HUES6 (cell line): ENCODE data around the gene NTSR1.

ENCODE experiments used
- H3K27ac ChIP-seq: 2 replicates; pipeline ENCODE4 v1.7.0; 2013; ENCODE audit warnings: low read depth, mild to moderate bottlenecking, low read length, inconsistent platforms
- H3K27me3 ChIP-seq: 2 replicates; pipeline ENCODE4 v1.6.1; 2013; ENCODE audit warnings: low read length; ENCODE audit not compliant: control insufficient read depth, insufficient read depth
- H3K36me3 ChIP-seq: 2 replicates; pipeline ENCODE4 v1.6.1; 2013; ENCODE audit warnings: low read length; ENCODE audit not compliant: control insufficient read depth, insufficient read depth
- H3K4me1 ChIP-seq: 2 replicates; pipeline ENCODE4 v1.6.1; 2013; ENCODE audit warnings: low read length; ENCODE audit not compliant: control insufficient read depth, insufficient read depth
- H3K4me3 ChIP-seq: 2 replicates; pipeline ENCODE4 v1.5.1; 2013; ENCODE audit warnings: low read depth, low read length
- H3K9ac ChIP-seq: one replicate; pipeline ENCODE4 v1.6.1; 2013; ENCODE audit warnings: mild to moderate bottlenecking, low read length
- H3K9me3 ChIP-seq: 2 replicates; pipeline ENCODE4 v1.6.1; 2013; ENCODE audit warnings: low read depth, low read length; ENCODE audit not compliant: control insufficient read depth, insufficient read depth

The NTSR1 gene

GRCh38 chr20:62780696-62781095, 72.1 kb downstream of the NTSR1 start:
- Histone ChIP-seq H3K4me3 (no peak overlapping the region), H3K36me3 (no peaks in the 10 kb centered on the region), H3K27me3 (no peaks in the 10 kb centered on the region), H3K27ac (no peak overlapping the region), H3K4me1 (peaks cover 16% of the 10 kb centered on the region; the same call in 1 of the 2 replicates), H3K9me3 (no peaks in the 10 kb centered on the region), H3K9ac (no peak overlapping the region)

- Histone ChIP-seq H3K27ac (no peak overlapping the region), H3K4me3 (no peak overlapping the region), H3K4me1 (peaks cover 8% of the 10 kb centered on the region; the same call in 1 of the 2 replicates), H3K27me3 (no peaks in the 10 kb centered on the region), H3K36me3 (no peaks in the 10 kb centered on the region), H3K9me3 (no peaks in the 10 kb centered on the region), H3K9ac (no peak overlapping the region)
Measured at GRCh38 chr20:62782149-62782892, 73.7 kb downstream of the NTSR1 start.

- Histone ChIP-seq H3K4me1 (peaks cover 8% of the 10 kb centered on the region; the same call in 1 of the 2 replicates), H3K9me3 (no peaks in the 10 kb centered on the region), H3K4me3 (no peak overlapping the region), H3K36me3 (no peaks in the 10 kb centered on the region), H3K27ac (no peak overlapping the region), H3K27me3 (no peaks in the 10 kb centered on the region), H3K9ac (no peak overlapping the region)
Measured at GRCh38 chr20:62782893-62783278, 74.2 kb downstream of the NTSR1 start.

- no peaks in the 10 kb centered on the region for H3K36me3 ChIP-seq
- no peak overlapping the region for H3K9ac ChIP-seq
- H3K27me3 ChIP-seq, result no peaks in the 10 kb centered on the region; the same call in 1 of the 2 replicates
- no peaks in the 10 kb centered on the region for H3K9me3 ChIP-seq
- H3K4me3 ChIP-seq, result no peak overlapping the region
- no peak overlapping the region for H3K27ac ChIP-seq
- peaks cover 3% of the 10 kb centered on the region; the same call in 1 of the 2 replicates for H3K4me1 ChIP-seq
Measured at GRCh38 chr20:62784497-62784896, 75.9 kb downstream of the NTSR1 start.

GRCh38 chr20:62785393-62785792, 76.8 kb downstream of the NTSR1 start:
- Histone ChIP-seq H3K36me3 (no peaks in the 10 kb centered on the region), H3K9ac (no peak overlapping the region), H3K27me3 (peaks cover 4% of the 10 kb centered on the region; the same call in 1 of the 2 replicates), H3K4me3 (no peak overlapping the region), H3K4me1 (peaks cover 3% of the 10 kb centered on the region; the same call in 1 of the 2 replicates), H3K27ac (no peak overlapping the region), H3K9me3 (no peaks in the 10 kb centered on the region)

- H3K9ac ChIP-seq, result no peak overlapping the region
- H3K9me3 ChIP-seq, result no peaks in the 10 kb centered on the region
- no peak overlapping the region for H3K4me3 ChIP-seq
- peaks cover 3% of the 10 kb centered on the region; the same call in 1 of the 2 replicates for H3K4me1 ChIP-seq
- H3K27ac ChIP-seq, result no peak overlapping the region
- H3K27me3 ChIP-seq, result peaks cover 4% of the 10 kb centered on the region; the same call in 1 of the 2 replicates
- no peaks in the 10 kb centered on the region for H3K36me3 ChIP-seq
Measured at GRCh38 chr20:62786157-62786556, 77.5 kb downstream of the NTSR1 start.

- no peaks in the 10 kb centered on the region for H3K9me3 ChIP-seq
- H3K27ac ChIP-seq, result no peak overlapping the region
- peaks cover 3% of the 10 kb centered on the region; the same call in 1 of the 2 replicates for H3K4me1 ChIP-seq
- H3K4me3 ChIP-seq, result no peak overlapping the region
- no peak overlapping the region for H3K9ac ChIP-seq
- H3K36me3 ChIP-seq, result no peaks in the 10 kb centered on the region
- peaks cover 4% of the 10 kb centered on the region; the same call in 1 of the 2 replicates for H3K27me3 ChIP-seq
Measured at GRCh38 chr20:62787321-62787720, 78.7 kb downstream of the NTSR1 start.

- no peak overlapping the region for H3K9ac ChIP-seq
- H3K36me3 ChIP-seq, result no peaks in the 10 kb centered on the region
- no peaks in the 10 kb centered on the region for H3K9me3 ChIP-seq
- no peaks in the 10 kb centered on the region; the same call in 1 of the 2 replicates for H3K4me1 ChIP-seq
- H3K4me3 ChIP-seq, result no peak overlapping the region
- H3K27me3 ChIP-seq, result peaks cover 4% of the 10 kb centered on the region; the same call in 1 of the 2 replicates
- H3K27ac ChIP-seq, result no peak overlapping the region
Measured at GRCh38 chr20:62787866-62788265, 79.2 kb downstream of the NTSR1 start.

- no peak overlapping the region for H3K27ac ChIP-seq
- H3K36me3 ChIP-seq, result no peaks in the 10 kb centered on the region
- no peak overlapping the region for H3K4me3 ChIP-seq
- peaks cover 4% of the 10 kb centered on the region; the same call in 1 of the 2 replicates for H3K27me3 ChIP-seq
- peaks cover under 1% of the 10 kb centered on the region for H3K4me1 ChIP-seq
- H3K9ac ChIP-seq, result no peak overlapping the region
- no peaks in the 10 kb centered on the region for H3K9me3 ChIP-seq
Measured at GRCh38 chr20:62788607-62789006, 80.0 kb downstream of the NTSR1 start.

- no peak overlapping the region for H3K9ac ChIP-seq
- H3K27me3 ChIP-seq, result peaks cover 4% of the 10 kb centered on the region; the same call in 1 of the 2 replicates
- no peak overlapping the region for H3K4me3 ChIP-seq
- H3K27ac ChIP-seq, result no peak overlapping the region
- H3K36me3 ChIP-seq, result no peaks in the 10 kb centered on the region
- H3K9me3 ChIP-seq, result no peaks in the 10 kb centered on the region
- H3K4me1 ChIP-seq, result peaks cover 8% of the 10 kb centered on the region
Measured at GRCh38 chr20:62790075-62790474, 81.4 kb downstream of the NTSR1 start.

GRCh38 chr20:62791301-62792181, 82.9 kb downstream of the NTSR1 start:
- no peaks in the 10 kb centered on the region for H3K9me3 ChIP-seq
- H3K4me3 ChIP-seq, result peak overlapping the region; percentile 40
- peaks cover 7% of the 10 kb centered on the region for H3K27me3 ChIP-seq
- H3K36me3 ChIP-seq, result no peaks in the 10 kb centered on the region
- no peak overlapping the region for H3K9ac ChIP-seq
- H3K27ac ChIP-seq, result no peak overlapping the region
- peaks cover 8% of the 10 kb centered on the region for H3K4me1 ChIP-seq
